ENCODE data around the gene SLC2A1.

Gene SLC2A1

DNA sequence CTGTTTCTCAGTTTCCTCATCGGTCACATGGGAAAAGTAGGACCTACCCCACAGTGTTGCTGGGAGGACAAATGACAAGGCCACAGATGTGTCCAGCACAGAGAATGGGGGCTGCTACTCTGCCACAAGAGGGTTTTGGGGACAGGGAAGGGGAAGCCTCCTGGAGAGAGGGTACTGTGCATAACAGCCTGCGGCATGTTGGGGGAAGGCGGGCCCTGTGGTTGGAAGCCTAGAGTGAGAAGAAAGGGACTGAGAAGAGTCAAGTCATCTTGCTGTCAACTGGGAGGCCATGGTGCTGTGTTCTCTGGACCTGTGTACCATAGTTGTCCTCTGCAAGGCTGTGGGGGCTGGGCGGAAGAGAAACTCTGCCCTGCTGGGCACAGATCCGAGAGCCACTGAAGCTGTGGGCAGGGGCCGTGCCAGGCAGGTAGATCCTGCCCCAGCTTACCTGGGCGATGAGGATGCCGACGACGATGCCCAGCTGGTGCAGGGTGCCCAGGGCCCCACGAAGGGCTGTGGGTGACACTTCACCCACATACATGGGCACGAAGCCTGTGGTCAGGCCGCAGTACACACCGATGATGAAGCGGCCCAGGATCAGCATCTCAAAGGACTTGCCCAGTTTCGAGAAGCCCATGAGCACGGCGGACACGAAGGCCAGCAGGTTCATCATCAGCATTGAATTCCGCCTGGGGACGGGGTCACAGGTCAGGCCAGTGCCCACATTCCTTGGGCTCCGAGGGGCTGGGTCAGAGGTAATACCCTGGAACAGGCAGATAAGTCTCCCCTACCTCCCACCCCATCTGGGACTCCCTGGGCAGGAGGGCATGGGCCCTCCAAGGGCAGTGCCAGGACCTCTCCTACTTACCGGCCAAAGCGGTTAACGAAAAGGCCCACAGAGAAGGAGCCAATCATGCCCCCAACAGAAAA lies 28.2 kb downstream of the SLC2A1 start:
- Histone ChIP-seq H3K4me1 (ENCODE audit: control insufficient read depth in 1 of 2, insufficient read depth in 1 of 2, low read depth in 1 of 2, low read length in 1 of 2) (peaks cover 48 to 50% of the 10 kb centered on the region in 2 experiments), H3K27me3 (no peaks in the 10 kb centered on the region), H3K9me3 (no peaks in the 10 kb centered on the region), H3K27ac (peak overlapping the region; percentile 93), H3K4me3 (ENCODE audit: low read depth in 1 of 2, low read length in 1 of 2) (peak overlapping the region in 1 of 2 experiments; percentile 42), H3K36me3 (peaks cover 6% of the 10 kb centered on the region)
- TF ChIP-seq, protein P1, sequence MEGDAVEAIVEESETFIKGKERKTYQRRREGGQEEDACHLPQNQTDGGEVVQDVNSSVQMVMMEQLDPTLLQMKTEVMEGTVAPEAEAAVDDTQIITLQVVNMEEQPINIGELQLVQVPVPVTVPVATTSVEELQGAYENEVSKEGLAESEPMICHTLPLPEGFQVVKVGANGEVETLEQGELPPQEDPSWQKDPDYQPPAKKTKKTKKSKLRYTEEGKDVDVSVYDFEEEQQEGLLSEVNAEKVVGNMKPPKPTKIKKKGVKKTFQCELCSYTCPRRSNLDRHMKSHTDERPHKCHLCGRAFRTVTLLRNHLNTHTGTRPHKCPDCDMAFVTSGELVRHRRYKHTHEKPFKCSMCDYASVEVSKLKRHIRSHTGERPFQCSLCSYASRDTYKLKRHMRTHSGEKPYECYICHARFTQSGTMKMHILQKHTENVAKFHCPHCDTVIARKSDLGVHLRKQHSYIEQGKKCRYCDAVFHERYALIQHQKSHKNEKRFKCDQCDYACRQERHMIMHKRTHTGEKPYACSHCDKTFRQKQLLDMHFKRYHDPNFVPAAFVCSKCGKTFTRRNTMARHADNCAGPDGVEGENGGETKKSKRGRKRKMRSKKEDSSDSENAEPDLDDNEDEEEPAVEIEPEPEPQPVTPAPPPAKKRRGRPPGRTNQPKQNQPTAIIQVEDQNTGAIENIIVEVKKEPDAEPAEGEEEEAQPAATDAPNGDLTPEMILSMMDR (IDR thresholded peaks at IDR 0.05) = no peak

- no peak overlapping the region for H3K4me3 ChIP-seq (ENCODE audit: low read depth in 1 of 2, low read length in 1 of 2)
- H3K36me3 ChIP-seq = peaks cover 6% of the 10 kb centered on the region
- H3K9me3 ChIP-seq = no peaks in the 10 kb centered on the region
- peaks cover 45 to 48% of the 10 kb centered on the region in 2 experiments for H3K4me1 ChIP-seq (ENCODE audit: control insufficient read depth in 1 of 2, insufficient read depth in 1 of 2, low read depth in 1 of 2, low read length in 1 of 2)
- peak overlapping the region; percentile 93 for H3K27ac ChIP-seq
- TF ChIP-seq, protein P1 (IDR thresholded peaks at IDR 0.05) = no peak
- no peaks in the 10 kb centered on the region for H3K27me3 ChIP-seq
These were observed 29.1 kb downstream of the SLC2A1 start for GRCh38 chr1:42929434-42930177.

DNA sequence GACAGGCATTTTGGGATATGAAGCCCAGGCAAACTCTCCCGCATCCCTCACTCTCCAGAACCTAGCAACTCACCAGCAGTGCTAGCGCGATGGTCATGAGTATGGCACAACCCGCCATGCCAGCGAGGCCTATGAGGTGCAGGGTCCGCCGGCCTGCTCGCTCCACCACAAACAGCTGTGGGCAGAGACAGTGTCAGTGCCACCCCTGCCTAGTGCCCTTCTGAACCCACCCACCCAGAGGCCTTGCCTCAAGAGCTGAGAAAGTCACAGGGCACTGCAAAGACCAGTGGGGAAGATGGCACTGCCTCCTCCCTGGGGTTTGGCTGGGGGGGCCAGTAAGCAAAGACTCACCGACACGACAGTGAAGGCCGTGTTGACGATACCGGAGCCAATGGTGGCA lies 29.8 kb downstream of the SLC2A1 start:
- Histone ChIP-seq H3K27me3 (no peaks in the 10 kb centered on the region), H3K27ac (no peak overlapping the region), H3K9me3 (no peaks in the 10 kb centered on the region), H3K36me3 (peaks cover 6% of the 10 kb centered on the region), H3K4me3 (ENCODE audit: low read depth in 1 of 2, low read length in 1 of 2) (no peak overlapping the region), H3K4me1 (ENCODE audit: control insufficient read depth in 1 of 2, insufficient read depth in 1 of 2, low read depth in 1 of 2, low read length in 1 of 2) (peaks cover 40 to 42% of the 10 kb centered on the region in 2 experiments)
- TF ChIP-seq, protein P1 (IDR thresholded peaks at IDR 0.05) = no peak

DNA sequence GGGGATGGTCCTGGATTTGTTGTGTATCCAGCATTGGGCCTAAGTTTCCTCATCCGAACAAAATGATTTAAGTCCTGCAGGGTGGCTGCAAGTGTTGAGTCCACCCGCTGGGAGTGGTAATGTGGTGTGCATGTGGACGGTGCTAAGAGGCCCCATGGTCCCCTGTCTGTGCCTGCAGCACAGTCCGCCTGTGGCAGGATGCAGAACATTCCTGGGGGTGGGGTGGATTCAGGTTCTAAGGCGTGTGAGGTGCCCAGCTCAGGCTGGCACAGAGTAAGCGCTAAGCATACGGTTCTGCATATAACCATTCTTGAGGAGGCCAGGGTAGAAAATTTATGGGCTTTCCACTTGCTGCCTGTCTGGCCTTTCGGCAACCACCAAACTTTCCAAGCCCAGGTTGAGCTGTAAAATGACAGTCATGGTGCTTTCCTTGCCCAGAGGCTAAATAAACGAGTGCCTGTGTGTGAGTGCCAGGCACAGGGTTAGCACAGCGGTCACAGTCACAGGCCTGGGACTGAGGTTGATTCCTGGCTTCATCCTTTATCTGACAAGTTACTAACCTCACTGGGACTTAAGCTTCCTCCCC lies 30.7 kb downstream of the SLC2A1 start:
- no peak overlapping the region for H3K27ac ChIP-seq
- H3K4me3 ChIP-seq (ENCODE audit: low read depth in 1 of 2, low read length in 1 of 2) = no peak overlapping the region
- TF ChIP-seq, protein P1 (IDR thresholded peaks at IDR 0.05) = no peak
- H3K4me1 ChIP-seq (ENCODE audit: control insufficient read depth in 1 of 2, insufficient read depth in 1 of 2, low read depth in 1 of 2, low read length in 1 of 2) = peaks cover 42% of the 10 kb centered on the region in 2 experiments
- H3K36me3 ChIP-seq = peaks cover 6% of the 10 kb centered on the region
- H3K9me3 ChIP-seq = no peaks in the 10 kb centered on the region
- H3K27me3 ChIP-seq = no peaks in the 10 kb centered on the region

- Histone ChIP-seq H3K4me3 (ENCODE audit: low read depth in 1 of 2, low read length in 1 of 2) (no peak overlapping the region), H3K36me3 (peaks cover 6% of the 10 kb centered on the region), H3K9me3 (no peaks in the 10 kb centered on the region), H3K27ac (no peak overlapping the region), H3K4me1 (ENCODE audit: control insufficient read depth in 1 of 2, insufficient read depth in 1 of 2, low read depth in 1 of 2, low read length in 1 of 2) (peaks cover 36 to 37% of the 10 kb centered on the region in 2 experiments), H3K27me3 (no peaks in the 10 kb centered on the region)
- TF ChIP-seq, protein P1 (IDR thresholded peaks at IDR 0.05) = no peak
These were observed 31.3 kb downstream of the SLC2A1 start for GRCh38 chr1:42927274-42927841.
